GM21723 (cell line): Measurements from ENCODE around the gene NRG2.

ENCODE experiments used
- ATAC-seq: cut with Tn5 transposase; IDR thresholded peaks from one replicate; pipeline ENCODE4 v1.9.1; 2021; ENCODE audit warnings: mild to moderate bottlenecking, moderate library complexity; ENCODE audit not compliant: unreplicated experiment

The NRG2 gene

GRCh38 chr5:139975306-139975705 is 67.8 kb downstream of the NRG2 start:
- ATAC-seq, result no peak

GRCh38 chr5:139974661-139975060 is 68.4 kb downstream of the NRG2 start:
- no peak for ATAC-seq

GRCh38 chr5:139971202-139971725 is 71.8 kb downstream of the NRG2 start:
- no peak for ATAC-seq

DNA sequence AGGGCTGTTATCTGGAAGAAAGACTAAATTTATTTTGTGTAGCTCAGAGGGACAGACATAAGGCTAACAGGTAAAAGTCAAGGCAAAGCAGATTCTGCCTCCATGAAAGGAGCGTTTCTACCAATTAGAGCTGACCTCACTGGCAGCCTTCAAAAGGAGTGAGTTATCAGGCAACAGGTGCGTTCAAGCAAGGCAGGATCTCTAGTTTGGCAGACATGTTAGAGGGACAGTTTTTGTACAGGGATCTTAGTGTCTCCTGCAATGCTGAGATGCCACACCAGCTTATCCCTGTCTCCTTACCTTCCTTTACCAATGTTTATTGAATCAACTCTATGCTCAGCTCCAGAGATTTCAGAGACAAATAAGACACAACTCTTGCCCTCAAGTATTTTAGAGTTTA is 73.8 kb downstream of the NRG2 start:
- no peak for ATAC-seq

DNA sequence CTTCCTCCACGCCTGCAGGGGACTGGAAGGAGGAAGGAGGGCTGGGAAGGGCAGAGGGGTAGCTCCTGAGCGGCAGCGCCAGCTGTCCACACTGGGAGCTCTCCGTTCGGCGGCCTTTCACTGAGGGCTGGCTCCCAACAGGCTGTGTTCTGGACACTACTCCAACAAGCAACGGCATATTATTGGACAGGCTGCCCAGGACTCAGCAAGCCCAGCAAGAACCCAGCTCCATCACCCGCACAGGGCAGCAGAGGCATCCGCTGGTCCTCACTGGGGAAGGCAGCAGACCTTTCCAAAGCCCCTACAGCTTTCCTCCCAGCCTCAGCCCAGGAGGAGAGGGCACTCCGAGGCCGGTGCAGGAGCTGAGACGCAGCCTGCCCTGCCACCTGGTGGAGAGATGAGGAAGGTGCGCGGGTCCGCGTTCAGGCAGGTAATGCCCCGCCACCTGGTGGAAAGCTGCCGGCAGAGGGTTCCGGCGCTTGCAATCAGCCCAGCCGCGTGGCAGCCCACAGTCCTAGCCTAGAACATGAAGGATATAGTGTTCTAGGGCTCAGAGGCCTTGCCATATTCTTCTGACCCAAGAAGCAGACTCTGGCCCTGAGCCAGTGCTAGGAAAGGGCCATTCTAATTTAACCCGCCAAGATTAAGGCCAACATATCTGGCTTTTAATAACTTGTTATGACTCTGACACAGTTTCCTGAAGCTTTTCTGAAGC is 74.4 kb downstream of the NRG2 start:
- ATAC-seq, result peak; percentile 94

GRCh38 chr5:139967353-139967752 is 75.7 kb downstream of the NRG2 start:
- no peak for ATAC-seq

DNA sequence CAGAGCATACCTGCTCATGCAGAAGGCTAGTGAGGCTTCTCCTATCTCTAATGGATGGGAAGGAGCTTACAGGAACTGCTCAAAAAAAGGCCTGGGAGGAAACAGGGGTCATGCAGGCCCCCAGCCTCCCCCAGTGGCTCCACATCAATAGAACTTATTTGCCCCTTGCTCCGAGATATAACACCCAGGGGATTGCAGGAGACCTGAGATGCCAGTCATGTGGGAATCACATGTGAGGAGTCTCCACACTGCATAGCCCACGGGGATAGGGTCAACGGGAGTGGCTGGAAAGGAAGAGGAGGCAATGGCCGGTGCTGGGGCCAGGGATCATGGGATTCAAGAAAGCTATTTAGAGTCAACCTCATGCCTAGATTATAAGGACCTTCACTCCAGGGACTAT is 76.2 kb downstream of the NRG2 start:
- ATAC-seq, result no peak

DNA sequence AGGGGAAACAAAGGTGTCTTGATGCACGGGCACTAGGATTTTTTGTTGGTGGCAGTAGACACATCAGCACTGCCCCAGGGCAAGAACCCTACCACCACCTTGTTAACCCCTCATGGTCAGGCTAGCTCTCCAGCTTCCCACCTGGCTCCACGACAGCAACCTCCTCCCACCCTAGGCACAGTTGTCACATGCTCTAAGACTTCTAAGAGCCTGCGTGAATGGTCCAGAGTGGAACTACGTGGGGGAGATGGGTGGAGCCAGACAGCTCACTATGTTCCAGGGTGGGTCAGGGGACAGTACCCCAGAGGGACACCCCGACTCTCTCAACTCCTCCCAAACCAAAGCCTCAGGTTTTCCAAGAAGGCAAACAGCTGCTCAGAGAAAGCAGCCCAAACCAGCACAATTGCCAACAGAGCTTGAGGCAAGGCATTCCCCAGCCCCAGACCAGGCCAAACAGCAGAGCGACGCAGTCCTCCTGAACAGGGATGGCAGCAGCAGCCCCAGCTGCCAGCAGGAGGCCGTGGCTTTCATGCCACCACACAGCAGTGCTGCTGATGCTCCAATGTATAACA is 78.0 kb downstream of the NRG2 start:
- ATAC-seq, result no peak

DNA sequence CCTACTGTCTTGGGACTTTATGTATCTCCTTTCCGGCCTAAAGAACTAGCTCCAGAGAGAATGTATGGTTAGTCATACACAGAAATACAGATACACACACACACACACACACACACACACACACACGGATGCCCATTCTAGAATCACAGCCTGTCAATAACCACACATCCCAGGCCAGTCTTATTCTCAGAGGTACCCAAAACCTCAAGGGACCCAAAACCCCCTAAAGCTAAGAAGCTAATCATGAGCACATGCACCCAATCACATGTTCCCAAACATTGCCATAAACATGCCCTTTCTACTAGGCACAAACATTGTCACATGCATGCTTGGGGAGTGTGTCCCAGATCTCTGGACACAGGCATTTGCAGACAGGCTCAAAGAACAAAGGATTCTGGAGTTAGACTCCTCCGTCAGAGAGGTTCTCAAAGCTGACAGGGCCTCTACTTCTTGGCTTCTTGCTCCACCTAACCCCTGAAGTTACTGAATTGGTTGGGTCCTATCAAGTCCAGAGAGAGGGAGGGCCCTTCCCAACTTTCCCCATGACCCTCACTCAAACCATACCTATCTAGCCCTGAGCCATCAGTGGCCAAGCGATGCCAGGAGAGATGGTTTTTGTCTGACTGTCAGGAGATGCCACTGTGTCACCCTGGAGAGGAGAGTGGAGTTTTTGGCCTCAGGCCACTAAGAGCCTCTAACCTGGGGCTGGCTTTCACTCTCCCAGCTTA is 78.7 kb downstream of the NRG2 start:
- no peak for ATAC-seq

DNA sequence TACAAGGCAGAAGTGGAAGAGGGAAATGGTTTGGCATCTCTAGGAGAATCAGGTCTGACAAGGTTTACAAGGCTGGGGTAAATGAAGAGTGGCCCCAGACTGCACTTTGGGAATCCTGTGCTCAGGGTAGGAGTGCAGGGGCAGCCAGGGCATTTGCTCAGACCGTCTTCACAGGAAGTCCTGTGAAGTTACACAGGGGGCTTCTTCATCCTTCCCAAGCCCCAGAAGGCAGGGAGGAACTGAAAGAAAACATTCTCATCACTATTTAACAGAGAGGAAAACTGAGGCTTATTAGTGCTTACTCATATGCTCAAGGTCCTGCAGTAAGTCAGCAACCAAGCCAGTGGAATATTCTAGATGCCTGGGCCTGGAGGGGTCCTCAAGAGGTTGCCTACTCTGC is 80.7 kb downstream of the NRG2 start:
- ATAC-seq, result no peak

- peak; percentile 46 for ATAC-seq
Measured at GRCh38 chr5:139961435-139962157, 81.5 kb downstream of the NRG2 start.

- ATAC-seq, result peak; percentile 70
Measured at GRCh38 chr5:139960723-139961383, 82.2 kb downstream of the NRG2 start.

- no peak for ATAC-seq
Measured at GRCh38 chr5:139958432-139959148, 84.5 kb downstream of the NRG2 start.

DNA sequence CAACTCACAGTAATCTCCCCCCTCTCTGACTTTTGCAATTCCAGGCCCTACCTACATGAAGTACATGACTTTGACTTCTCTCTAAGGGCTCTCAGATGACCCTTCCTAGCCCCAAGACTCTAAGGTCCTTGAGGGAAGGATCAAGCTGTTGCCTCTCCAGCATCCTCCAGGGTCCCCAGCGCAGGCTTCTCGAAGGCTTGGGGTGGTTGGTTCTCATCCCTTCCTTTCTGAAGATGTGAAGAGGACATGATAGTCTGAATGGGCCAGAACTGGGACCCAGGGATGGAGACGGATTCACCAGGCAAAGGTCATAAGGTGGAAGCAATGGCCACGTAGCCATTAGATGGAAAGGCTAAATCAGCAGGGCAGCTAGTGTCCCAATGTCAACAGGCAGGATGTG is 86.8 kb downstream of the NRG2 start:
- ATAC-seq, result no peak

DNA sequence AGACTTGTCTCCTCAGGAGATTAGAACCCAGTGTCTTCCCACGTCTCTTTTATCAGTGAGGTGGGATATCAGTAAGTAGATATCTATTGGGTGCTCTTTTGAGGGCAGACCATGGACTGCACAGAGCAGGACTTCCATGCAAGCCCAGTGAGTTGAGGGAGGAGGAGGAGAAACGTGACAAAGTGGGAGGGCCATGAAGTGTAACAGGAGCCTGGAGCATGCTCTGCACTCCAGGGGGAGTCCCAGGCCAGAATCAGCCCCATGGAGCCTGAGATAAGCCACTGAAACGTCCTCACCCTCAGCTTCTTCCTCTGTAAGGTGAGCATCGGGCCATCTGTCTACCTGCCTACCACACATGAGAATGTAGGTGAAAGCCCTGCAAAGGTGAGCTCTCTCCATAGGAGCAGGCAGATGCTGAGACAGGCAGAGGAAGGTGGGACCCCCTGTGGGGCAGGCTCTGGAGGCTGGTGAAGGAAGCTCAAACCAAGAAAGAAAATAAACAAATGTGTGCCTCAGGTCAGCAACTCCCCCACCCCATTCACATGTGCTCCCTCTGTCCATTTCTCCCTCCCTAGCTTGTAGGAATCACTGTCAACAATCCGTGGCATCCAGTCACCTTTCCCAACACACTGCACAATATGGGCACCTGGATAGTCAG is 87.4 kb downstream of the NRG2 start:
- no peak for ATAC-seq

DNA sequence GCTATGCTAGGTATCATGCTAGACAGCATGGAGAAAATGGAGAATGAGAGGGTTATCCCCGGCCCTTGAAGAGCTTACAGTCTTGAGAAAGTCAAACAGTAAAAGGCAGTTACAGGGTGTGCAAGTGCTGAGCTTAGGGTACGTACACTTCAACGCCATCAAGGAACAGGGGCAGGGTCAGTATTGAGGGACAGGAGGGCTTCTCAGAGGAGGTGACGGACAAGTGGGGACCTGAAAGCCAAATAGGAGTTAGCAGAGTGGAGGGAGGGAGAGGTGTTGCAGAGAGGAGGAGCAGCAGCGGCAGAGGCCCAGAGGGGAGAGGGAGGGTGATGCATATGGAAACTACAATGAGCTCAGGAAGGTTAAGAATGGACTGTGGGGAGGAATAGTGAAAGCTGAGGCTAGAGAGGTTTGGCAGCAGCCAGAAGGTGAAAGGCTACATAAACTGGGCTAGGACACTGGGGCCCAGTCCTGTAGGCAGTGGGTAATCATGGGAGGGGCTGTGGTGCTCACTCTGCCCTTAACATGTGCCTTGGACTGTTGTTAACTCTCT is 88.0 kb downstream of the NRG2 start:
- ATAC-seq, result peak; percentile 51

DNA sequence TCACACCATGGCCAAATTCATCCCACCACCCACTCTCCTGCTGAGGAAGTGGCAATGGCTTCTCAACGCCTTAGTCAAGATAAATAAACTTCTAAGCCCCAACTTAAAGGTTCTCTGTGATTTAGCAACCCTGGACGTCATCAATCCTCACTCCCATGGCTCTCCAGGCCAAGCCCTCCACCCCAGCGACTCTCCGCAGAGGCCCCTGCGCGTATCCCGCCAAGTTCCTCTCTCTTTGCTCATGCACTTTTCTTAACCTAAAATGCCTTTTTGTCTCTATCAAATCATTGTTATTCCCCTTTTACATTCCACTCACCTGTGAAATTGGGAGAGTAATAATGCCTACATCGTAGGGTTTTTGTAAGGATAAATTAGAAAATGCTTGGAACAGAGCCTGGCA is 88.6 kb downstream of the NRG2 start:
- no peak for ATAC-seq

GRCh38 chr5:139954022-139954421 is 89.1 kb downstream of the NRG2 start:
- no peak for ATAC-seq

- no peak for ATAC-seq
Measured at GRCh38 chr5:139952574-139952973, 90.5 kb downstream of the NRG2 start.
